GM23338 (cell line): ENCODE measurements around the gene LAMA1. TPM values are rescaled to one million over a fixed set of nuclear protein-coding genes. Genes with fewer than 3 reads are reported as not detected.

ENCODE experiments used
- ATAC-seq: fragments of 200-7000 bp; cut with Tn5 transposase; 3 replicates; pipeline ENCODE4 v1.9.1; 2020
- DNase-seq: peaks from one replicate; pipeline ENCODE4 v3.0.0-alpha.2; 2015; ENCODE audit warnings: low spot score
- H2AFZ ChIP-seq: fragments of 200-600 bp; sonication (generic); 2 replicates; pipeline ENCODE4 v1.8.0; 2016; ENCODE audit warnings: antibody characterized with exemption, mild to moderate bottlenecking, moderate library complexity
- H3F3A ChIP-seq: fragments of 200-600 bp; sonication (generic); replicated peaks from 2 replicates; pipeline ENCODE4 v1.8.0; 2017; ENCODE audit warnings: antibody characterized with exemption, mixed run types, low read depth
- H3K27ac ChIP-seq: fragments of 200-600 bp; sonication (generic); 2 replicates; pipeline ENCODE4 v1.6.1; 2016; ENCODE audit warnings: low read depth
- H3K27me3 ChIP-seq: fragments of 200-600 bp; sonication (generic); 2 replicates; pipeline ENCODE4 v1.8.0; 2016; ENCODE audit warnings: mild to moderate bottlenecking, mixed run types, moderate library complexity; ENCODE audit not compliant: insufficient read depth
- H3K36me3 ChIP-seq: fragments of 200-600 bp; sonication (generic); 2 replicates; pipeline ENCODE4 v1.8.0; 2016; ENCODE audit warnings: mild to moderate bottlenecking; ENCODE audit not compliant: insufficient read depth
- H3K4me1 ChIP-seq: fragments of 200-600 bp; sonication (generic); 2 replicates; pipeline ENCODE4 v1.8.0; 2016; ENCODE audit warnings: mild to moderate bottlenecking, moderate library complexity; ENCODE audit not compliant: insufficient read depth
- H3K4me2 ChIP-seq: fragments of 200-600 bp; sonication (generic); 2 replicates; pipeline ENCODE4 v1.7.1; 2017; ENCODE audit warnings: mixed run types
- H3K4me3 ChIP-seq: fragments of 200-600 bp; sonication (generic); 2 replicates; pipeline ENCODE4 v1.6.1; 2016; ENCODE audit warnings: mixed run types
- H3K79me2 ChIP-seq: fragments of 200-600 bp; sonication (generic); replicated peaks from 2 replicates; pipeline ENCODE4 v1.8.0; 2017; ENCODE audit warnings: mild to moderate bottlenecking; ENCODE audit not compliant: insufficient read depth
- H3K9me2 ChIP-seq: fragments of 200-600 bp; sonication (generic); 2 replicates; pipeline ENCODE4 v1.8.0; 2017; ENCODE audit not compliant: insufficient read depth
- H4K20me1 ChIP-seq: fragments of 200-600 bp; sonication (generic); replicated peaks from 2 replicates; pipeline ENCODE4 v1.8.0; 2017; ENCODE audit warnings: mild to moderate bottlenecking; ENCODE audit not compliant: insufficient read depth
- H3K27ac Mint-ChIP-seq: 2 replicates; pipeline ENCODE4 v1.8.0; 2020; ENCODE audit warnings: inconsistent platforms, mild to moderate bottlenecking, moderate library complexity, mixed read lengths
- H3K27me3 Mint-ChIP-seq: 3 replicates; pipeline ENCODE4 v1.8.0; 2022; ENCODE audit warnings: low read depth, mild to moderate bottlenecking, moderate library complexity, mixed read lengths, inconsistent platforms; ENCODE audit not compliant: insufficient read depth, poor library complexity
- H3K36me3 Mint-ChIP-seq: 3 replicates; pipeline ENCODE4 v1.8.0; 2021; ENCODE audit warnings: low read depth, mild to moderate bottlenecking, inconsistent platforms, moderate library complexity, mixed read lengths
- H3K4me1 Mint-ChIP-seq: 3 replicates; pipeline ENCODE4 v1.8.0; 2020; ENCODE audit warnings: mild to moderate bottlenecking, inconsistent platforms, mixed read lengths
- H3K4me3 Mint-ChIP-seq: 3 replicates; pipeline ENCODE4 v1.8.0; 2021; ENCODE audit warnings: moderate library complexity, mild to moderate bottlenecking, inconsistent platforms, mixed read lengths
- H3K9me3 Mint-ChIP-seq: 3 replicates; pipeline ENCODE4 v1.8.0; 2020; ENCODE audit warnings: moderate library complexity, mild to moderate bottlenecking, inconsistent platforms, mixed read lengths
- CREB1 ChIP-seq: fragments of 250-450 bp; sonication (Bioruptor Pico); IDR thresholded peaks from 2 replicates; pipeline ENCODE4 v1.5.0; 2020; ENCODE audit warnings: low read depth, mild to moderate bottlenecking, moderate library complexity
- EZH2 ChIP-seq: fragments of 200-600 bp; sonication (generic); IDR thresholded peaks from one replicate; pipeline ENCODE4 v1.8.0; 2017; ENCODE audit warnings: antibody characterized with exemption, mild to moderate bottlenecking, low read depth; ENCODE audit not compliant: unreplicated experiment
- EZH2phosphoT487 ChIP-seq: fragments of 200-600 bp; sonication (generic); IDR thresholded peaks from one replicate; pipeline ENCODE4 v1.8.1; 2018; ENCODE audit warnings: antibody characterized with exemption; ENCODE audit not compliant: unreplicated experiment
- JUNB ChIP-seq: IDR thresholded peaks from one replicate; pipeline ENCODE4 v1.6.1; 2016; ENCODE audit warnings: antibody characterized with exemption; ENCODE audit not compliant: unreplicated experiment
- STAT1 ChIP-seq: IDR thresholded peaks from one replicate; pipeline ENCODE4 v1.6.1; 2016; ENCODE audit warnings: antibody characterized with exemption; ENCODE audit not compliant: unreplicated experiment
- ZNF331 ChIP-seq: fragments of 250-450 bp; sonication (Bioruptor Pico); IDR thresholded peaks from 2 replicates; pipeline ENCODE4 v1.5.0; 2020; ENCODE audit warnings: low read depth, mild to moderate bottlenecking, moderate library complexity
- polyA plus RNA-seq: library from polyadenylated mRNA; unstranded; fragments of >200 nt; fragmentation: Nextera tagmentation; extraction: Ambion mirVana; gene quantifications from 2 replicates; pipeline ENCODE4 v1.2.1, GENCODE V29; 2016
- total RNA-seq: library from RNA; depleted of rRNA; stranded (reverse); fragments of >200 nt; shearing (Covaris generic); gene quantifications from 2 replicates; pipeline ENCODE4 v1.2.3, GENCODE V29; 2014
- TF ChIP-seq, protein P1 (sequence below): fragments of 250-450 bp; sonication (Bioruptor Pico); IDR thresholded peaks from 2 replicates; pipeline ENCODE4 v1.5.0; 2020; ENCODE audit warnings: mild to moderate bottlenecking, moderate library complexity
- TF ChIP-seq, protein P2 (sequence below): IDR thresholded peaks from 2 replicates; pipeline ENCODE4 v1.6.1; 2016; ENCODE audit warnings: antibody characterized with exemption
- TF ChIP-seq, protein P3 (sequence below), 2 experiments: fragments of 200-600 bp in 1 of 2; sonication (generic) in 1 of 2; conservative IDR thresholded peaks; 2 replicates each; pipeline versions ENCODE4 v1.5.1 to v1.6.1; 2016 to 2017; ENCODE audit warnings: antibody characterized with exemption in 2 of 2, low read depth in 2 of 2, mild to moderate bottlenecking in 2 of 2, moderate library complexity in 1 of 2
- TF ChIP-seq, protein P4 (sequence below): IDR thresholded peaks from one replicate; pipeline ENCODE4 v1.6.1; 2018; ENCODE audit warnings: antibody characterized with exemption; ENCODE audit not compliant: unreplicated experiment

The LAMA1 gene
- total and polyA plus RNA-seq, 2 experiments from 2014 or later, result 14.8 to 52.3 TPM

DNA sequence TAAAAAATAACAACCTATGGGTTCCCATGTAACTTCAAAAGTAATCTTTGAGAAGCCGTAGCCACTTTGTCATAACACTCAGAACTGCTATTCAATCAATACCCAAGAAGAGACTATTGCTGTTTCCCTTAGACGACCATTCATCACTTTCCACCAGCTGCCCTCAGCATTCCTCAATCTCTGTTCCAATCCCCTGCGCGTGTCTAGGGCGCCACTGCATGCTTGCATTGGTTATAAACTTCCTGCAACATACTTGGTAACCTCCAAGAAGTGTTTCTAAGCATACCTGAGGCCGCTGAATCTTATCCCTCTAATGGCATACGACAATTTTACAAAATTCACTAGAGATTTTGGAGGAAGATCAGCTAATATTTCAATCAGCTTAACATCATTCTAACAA lies 134.2 kb downstream of the LAMA1 start:
- Histone ChIP-seq H4K20me1 (no peaks in the 10 kb centered on the region; the same call in 1 of the 2 replicates), H3K27me3 (no peaks in the 10 kb centered on the region), H3K27ac (no peak overlapping the region), H3F3A (no peaks in the 10 kb centered on the region), H3K4me1 (0 out of 2 replicates have a peak, but pooled peaks cover 3% of the 10 kb centered on the region), H3K79me2 (no peaks in the 10 kb centered on the region), H2AFZ (no peak overlapping the region), H3K9me2 (no peaks in the 10 kb centered on the region), H3K4me3 (no peak overlapping the region), H3K4me2 (no peak overlapping the region), H3K36me3 (peaks cover 13% of the 10 kb centered on the region)
- H3K9me3 Mint-ChIP-seq, result no peaks in the 10 kb centered on the region
- DNase-seq, result no peak
- no peak for ATAC-seq
- no peak overlapping the region for H3K27ac Mint-ChIP-seq
- H3K36me3 Mint-ChIP-seq, result peaks cover 24% of the 10 kb centered on the region; the same call in 2 of the 3 replicates
- H3K4me1 Mint-ChIP-seq, result peaks cover 6% of the 10 kb centered on the region; the same call in 2 of the 3 replicates
- TF ChIP-seq, protein P1, sequence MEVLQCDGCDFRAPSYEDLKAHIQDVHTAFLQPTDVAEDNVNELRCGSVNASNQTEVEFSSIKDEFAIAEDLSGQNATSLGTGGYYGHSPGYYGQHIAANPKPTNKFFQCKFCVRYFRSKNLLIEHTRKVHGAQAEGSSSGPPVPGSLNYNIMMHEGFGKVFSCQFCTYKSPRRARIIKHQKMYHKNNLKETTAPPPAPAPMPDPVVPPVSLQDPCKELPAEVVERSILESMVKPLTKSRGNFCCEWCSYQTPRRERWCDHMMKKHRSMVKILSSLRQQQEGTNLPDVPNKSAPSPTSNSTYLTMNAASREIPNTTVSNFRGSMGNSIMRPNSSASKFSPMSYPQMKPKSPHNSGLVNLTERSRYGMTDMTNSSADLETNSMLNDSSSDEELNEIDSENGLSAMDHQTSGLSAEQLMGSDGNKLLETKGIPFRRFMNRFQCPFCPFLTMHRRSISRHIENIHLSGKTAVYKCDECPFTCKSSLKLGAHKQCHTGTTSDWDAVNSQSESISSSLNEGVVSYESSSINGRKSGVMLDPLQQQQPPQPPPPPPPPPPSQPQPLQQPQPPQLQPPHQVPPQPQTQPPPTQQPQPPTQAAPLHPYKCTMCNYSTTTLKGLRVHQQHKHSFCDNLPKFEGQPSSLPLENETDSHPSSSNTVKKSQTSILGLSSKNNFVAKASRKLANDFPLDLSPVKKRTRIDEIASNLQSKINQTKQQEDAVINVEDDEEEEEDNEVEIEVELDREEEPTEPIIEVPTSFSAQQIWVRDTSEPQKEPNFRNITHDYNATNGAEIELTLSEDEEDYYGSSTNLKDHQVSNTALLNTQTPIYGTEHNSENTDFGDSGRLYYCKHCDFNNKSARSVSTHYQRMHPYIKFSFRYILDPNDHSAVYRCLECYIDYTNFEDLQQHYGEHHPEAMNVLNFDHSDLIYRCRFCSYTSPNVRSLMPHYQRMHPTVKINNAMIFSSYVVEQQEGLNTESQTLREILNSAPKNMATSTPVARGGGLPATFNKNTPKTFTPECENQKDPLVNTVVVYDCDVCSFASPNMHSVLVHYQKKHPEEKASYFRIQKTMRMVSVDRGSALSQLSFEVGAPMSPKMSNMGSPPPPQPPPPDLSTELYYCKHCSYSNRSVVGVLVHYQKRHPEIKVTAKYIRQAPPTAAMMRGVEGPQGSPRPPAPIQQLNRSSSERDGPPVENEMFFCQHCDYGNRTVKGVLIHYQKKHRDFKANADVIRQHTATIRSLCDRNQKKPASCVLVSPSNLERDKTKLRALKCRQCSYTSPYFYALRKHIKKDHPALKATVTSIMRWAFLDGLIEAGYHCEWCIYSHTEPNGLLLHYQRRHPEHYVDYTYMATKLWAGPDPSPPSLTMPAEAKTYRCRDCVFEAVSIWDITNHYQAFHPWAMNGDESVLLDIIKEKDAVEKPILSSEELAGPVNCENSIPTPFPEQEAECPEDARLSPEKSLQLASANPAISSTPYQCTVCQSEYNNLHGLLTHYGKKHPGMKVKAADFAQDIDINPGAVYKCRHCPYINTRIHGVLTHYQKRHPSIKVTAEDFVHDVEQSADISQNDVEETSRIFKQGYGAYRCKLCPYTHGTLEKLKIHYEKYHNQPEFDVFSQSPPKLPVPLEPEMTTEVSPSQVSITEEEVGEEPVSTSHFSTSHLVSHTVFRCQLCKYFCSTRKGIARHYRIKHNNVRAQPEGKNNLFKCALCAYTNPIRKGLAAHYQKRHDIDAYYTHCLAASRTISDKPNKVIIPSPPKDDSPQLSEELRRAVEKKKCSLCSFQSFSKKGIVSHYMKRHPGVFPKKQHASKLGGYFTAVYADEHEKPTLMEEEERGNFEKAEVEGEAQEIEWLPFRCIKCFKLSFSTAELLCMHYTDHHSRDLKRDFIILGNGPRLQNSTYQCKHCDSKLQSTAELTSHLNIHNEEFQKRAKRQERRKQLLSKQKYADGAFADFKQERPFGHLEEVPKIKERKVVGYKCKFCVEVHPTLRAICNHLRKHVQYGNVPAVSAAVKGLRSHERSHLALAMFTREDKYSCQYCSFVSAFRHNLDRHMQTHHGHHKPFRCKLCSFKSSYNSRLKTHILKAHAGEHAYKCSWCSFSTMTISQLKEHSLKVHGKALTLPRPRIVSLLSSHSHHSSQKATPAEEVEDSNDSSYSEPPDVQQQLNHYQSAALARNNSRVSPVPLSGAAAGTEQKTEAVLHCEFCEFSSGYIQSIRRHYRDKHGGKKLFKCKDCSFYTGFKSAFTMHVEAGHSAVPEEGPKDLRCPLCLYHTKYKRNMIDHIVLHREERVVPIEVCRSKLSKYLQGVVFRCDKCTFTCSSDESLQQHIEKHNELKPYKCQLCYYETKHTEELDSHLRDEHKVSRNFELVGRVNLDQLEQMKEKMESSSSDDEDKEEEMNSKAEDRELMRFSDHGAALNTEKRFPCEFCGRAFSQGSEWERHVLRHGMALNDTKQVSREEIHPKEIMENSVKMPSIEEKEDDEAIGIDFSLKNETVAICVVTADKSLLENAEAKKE (CRISPR knock-in tag), result no peak
- TF ChIP-seq, protein P2, sequence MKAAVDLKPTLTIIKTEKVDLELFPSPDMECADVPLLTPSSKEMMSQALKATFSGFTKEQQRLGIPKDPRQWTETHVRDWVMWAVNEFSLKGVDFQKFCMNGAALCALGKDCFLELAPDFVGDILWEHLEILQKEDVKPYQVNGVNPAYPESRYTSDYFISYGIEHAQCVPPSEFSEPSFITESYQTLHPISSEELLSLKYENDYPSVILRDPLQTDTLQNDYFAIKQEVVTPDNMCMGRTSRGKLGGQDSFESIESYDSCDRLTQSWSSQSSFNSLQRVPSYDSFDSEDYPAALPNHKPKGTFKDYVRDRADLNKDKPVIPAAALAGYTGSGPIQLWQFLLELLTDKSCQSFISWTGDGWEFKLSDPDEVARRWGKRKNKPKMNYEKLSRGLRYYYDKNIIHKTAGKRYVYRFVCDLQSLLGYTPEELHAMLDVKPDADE, result no peak
- TF ChIP-seq, protein P3, sequence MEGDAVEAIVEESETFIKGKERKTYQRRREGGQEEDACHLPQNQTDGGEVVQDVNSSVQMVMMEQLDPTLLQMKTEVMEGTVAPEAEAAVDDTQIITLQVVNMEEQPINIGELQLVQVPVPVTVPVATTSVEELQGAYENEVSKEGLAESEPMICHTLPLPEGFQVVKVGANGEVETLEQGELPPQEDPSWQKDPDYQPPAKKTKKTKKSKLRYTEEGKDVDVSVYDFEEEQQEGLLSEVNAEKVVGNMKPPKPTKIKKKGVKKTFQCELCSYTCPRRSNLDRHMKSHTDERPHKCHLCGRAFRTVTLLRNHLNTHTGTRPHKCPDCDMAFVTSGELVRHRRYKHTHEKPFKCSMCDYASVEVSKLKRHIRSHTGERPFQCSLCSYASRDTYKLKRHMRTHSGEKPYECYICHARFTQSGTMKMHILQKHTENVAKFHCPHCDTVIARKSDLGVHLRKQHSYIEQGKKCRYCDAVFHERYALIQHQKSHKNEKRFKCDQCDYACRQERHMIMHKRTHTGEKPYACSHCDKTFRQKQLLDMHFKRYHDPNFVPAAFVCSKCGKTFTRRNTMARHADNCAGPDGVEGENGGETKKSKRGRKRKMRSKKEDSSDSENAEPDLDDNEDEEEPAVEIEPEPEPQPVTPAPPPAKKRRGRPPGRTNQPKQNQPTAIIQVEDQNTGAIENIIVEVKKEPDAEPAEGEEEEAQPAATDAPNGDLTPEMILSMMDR (conservative IDR thresholded peaks at IDR 0.05; ENCODE audit: low read depth in 2 of 2), result no peak
- TF ChIP-seq ZNF331 (CRISPR knock-in tag) (no peak), EZH2phosphoT487 (no peak), JUNB (no peak), CREB1 (CRISPR knock-in tag) (no peak), EZH2 (no peak), STAT1 (no peak)
- TF ChIP-seq, protein P4, sequence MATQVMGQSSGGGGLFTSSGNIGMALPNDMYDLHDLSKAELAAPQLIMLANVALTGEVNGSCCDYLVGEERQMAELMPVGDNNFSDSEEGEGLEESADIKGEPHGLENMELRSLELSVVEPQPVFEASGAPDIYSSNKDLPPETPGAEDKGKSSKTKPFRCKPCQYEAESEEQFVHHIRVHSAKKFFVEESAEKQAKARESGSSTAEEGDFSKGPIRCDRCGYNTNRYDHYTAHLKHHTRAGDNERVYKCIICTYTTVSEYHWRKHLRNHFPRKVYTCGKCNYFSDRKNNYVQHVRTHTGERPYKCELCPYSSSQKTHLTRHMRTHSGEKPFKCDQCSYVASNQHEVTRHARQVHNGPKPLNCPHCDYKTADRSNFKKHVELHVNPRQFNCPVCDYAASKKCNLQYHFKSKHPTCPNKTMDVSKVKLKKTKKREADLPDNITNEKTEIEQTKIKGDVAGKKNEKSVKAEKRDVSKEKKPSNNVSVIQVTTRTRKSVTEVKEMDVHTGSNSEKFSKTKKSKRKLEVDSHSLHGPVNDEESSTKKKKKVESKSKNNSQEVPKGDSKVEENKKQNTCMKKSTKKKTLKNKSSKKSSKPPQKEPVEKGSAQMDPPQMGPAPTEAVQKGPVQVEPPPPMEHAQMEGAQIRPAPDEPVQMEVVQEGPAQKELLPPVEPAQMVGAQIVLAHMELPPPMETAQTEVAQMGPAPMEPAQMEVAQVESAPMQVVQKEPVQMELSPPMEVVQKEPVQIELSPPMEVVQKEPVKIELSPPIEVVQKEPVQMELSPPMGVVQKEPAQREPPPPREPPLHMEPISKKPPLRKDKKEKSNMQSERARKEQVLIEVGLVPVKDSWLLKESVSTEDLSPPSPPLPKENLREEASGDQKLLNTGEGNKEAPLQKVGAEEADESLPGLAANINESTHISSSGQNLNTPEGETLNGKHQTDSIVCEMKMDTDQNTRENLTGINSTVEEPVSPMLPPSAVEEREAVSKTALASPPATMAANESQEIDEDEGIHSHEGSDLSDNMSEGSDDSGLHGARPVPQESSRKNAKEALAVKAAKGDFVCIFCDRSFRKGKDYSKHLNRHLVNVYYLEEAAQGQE, result no peak
- peaks cover 2% of the 10 kb centered on the region for H3K27me3 Mint-ChIP-seq
- no peak overlapping the region for H3K4me3 Mint-ChIP-seq
